ENCODE measurements around the gene GRXCR1. TPM values are rescaled to one million over a fixed set of nuclear protein-coding genes. Genes with fewer than 3 reads are reported as not detected.

Gene GRXCR1
- polyA plus RNA-seq, 1 donor (not counting 4 experiments of a cell fraction or from before 2014, with no cell fraction given) = not detected

DNA sequence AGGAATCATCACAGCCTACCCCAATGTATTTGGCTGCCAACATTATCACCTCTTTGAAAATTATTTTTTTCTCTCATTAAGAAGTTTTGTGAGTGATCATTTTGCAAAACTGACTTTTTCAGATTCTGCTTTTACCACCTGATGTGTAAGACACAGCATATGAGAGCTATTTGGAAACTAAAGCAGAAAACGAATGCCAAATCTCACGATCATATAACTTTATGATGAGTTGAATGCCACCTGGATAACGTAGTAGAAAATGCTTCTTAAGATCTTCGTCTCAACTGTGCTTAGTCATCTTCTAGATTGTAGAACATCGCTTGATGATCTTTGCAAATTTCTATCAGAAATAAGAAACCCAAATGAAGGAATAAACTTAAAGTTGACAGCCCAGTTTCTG, 21.3 kb upstream of the GRXCR1 start:
- Histone ChIP-seq H3K27ac (ENCODE audit: control insufficient read depth, insufficient read depth, low read length) (no peak overlapping the region), H3K4me2 (ENCODE audit: control insufficient read depth, extremely low read depth, insufficient read depth, low read depth, low read length) (no peak overlapping the region), H3K9me1 (ENCODE audit: control insufficient read depth, extremely low read depth, insufficient read depth, low read length) (no peaks in the 10 kb centered on the region), H3K4me1 (ENCODE audit: control insufficient read depth, extremely low read depth, insufficient read depth, low read length) (no peaks in the 10 kb centered on the region), H2AFZ (ENCODE audit: control insufficient read depth, low read length) (no peak overlapping the region), H3K27me3 (ENCODE audit: control insufficient read depth, extremely low read depth, insufficient read depth, low read length) (no peaks in the 10 kb centered on the region), H3K36me3 (ENCODE audit: control insufficient read depth in 2 of 2, extremely low read depth in 1 of 2, insufficient read depth in 2 of 2, low read length in 2 of 2) (no peaks in the 10 kb centered on the region), H4K20me1 (ENCODE audit: control insufficient read depth, extremely low read depth, insufficient read depth, low read length) (no peaks in the 10 kb centered on the region), H3K4me3 (ENCODE audit: control insufficient read depth in 2 of 3, extremely low read depth in 1 of 3, insufficient read depth in 2 of 3, low read depth in 1 of 3, low read length in 3 of 3) (no peak overlapping the region), H3K79me2 (ENCODE audit: control insufficient read depth, insufficient read depth, low read length) (no peaks in the 10 kb centered on the region), H3K9ac (ENCODE audit: control insufficient read depth, extremely low read depth, insufficient read depth, low read length) (no peak overlapping the region), H3K9me3 (ENCODE audit: control insufficient read depth, low read depth, low read length) (no peaks in the 10 kb centered on the region)
- DNase-seq (ENCODE audit: low read depth, low spot score) = no peak
- dilution Hi-C loops (cut with MboI; ENCODE audit: extremely low pct_ligation_motif_present, low sequenced_read_pairs) = no loop called here
- FAIRE-seq = no peak
- TF ChIP-seq, protein P1, sequence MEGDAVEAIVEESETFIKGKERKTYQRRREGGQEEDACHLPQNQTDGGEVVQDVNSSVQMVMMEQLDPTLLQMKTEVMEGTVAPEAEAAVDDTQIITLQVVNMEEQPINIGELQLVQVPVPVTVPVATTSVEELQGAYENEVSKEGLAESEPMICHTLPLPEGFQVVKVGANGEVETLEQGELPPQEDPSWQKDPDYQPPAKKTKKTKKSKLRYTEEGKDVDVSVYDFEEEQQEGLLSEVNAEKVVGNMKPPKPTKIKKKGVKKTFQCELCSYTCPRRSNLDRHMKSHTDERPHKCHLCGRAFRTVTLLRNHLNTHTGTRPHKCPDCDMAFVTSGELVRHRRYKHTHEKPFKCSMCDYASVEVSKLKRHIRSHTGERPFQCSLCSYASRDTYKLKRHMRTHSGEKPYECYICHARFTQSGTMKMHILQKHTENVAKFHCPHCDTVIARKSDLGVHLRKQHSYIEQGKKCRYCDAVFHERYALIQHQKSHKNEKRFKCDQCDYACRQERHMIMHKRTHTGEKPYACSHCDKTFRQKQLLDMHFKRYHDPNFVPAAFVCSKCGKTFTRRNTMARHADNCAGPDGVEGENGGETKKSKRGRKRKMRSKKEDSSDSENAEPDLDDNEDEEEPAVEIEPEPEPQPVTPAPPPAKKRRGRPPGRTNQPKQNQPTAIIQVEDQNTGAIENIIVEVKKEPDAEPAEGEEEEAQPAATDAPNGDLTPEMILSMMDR (optimal IDR thresholded peaks at IDR 0.05 in 1 of 3, IDR thresholded peaks at IDR 0.05 in 1 of 3, conservative IDR thresholded peaks at IDR 0.05 in 1 of 3; ENCODE audit: extremely low read depth in 1 of 3, insufficient read depth in 2 of 3, low read length in 3 of 3) = no peak
- TF ChIP-seq EZH2 (IDR thresholded peaks at IDR 0.05; ENCODE audit: low read length) = no peak

GRCh38 chr4:42871671-42872290, 20.7 kb upstream of the GRXCR1 start:
- Histone ChIP-seq H3K9me3 (ENCODE audit: control insufficient read depth, low read depth, low read length) (no peaks in the 10 kb centered on the region), H4K20me1 (ENCODE audit: control insufficient read depth, extremely low read depth, insufficient read depth, low read length) (no peaks in the 10 kb centered on the region), H3K4me1 (ENCODE audit: control insufficient read depth, extremely low read depth, insufficient read depth, low read length) (no peaks in the 10 kb centered on the region), H3K36me3 (ENCODE audit: control insufficient read depth in 2 of 2, extremely low read depth in 1 of 2, insufficient read depth in 2 of 2, low read length in 2 of 2) (no peaks in the 10 kb centered on the region), H3K27me3 (ENCODE audit: control insufficient read depth, extremely low read depth, insufficient read depth, low read length) (no peaks in the 10 kb centered on the region), H3K4me2 (ENCODE audit: control insufficient read depth, extremely low read depth, insufficient read depth, low read depth, low read length) (no peak overlapping the region), H3K79me2 (ENCODE audit: control insufficient read depth, insufficient read depth, low read length) (no peaks in the 10 kb centered on the region), H3K4me3 (ENCODE audit: control insufficient read depth in 2 of 3, extremely low read depth in 1 of 3, insufficient read depth in 2 of 3, low read depth in 1 of 3, low read length in 3 of 3) (no peak overlapping the region), H3K9ac (ENCODE audit: control insufficient read depth, extremely low read depth, insufficient read depth, low read length) (no peak overlapping the region), H2AFZ (ENCODE audit: control insufficient read depth, low read length) (no peak overlapping the region), H3K27ac (ENCODE audit: control insufficient read depth, insufficient read depth, low read length) (no peak overlapping the region), H3K9me1 (ENCODE audit: control insufficient read depth, extremely low read depth, insufficient read depth, low read length) (no peaks in the 10 kb centered on the region)
- no peak for FAIRE-seq
- no peak for TF ChIP-seq EZH2 (IDR thresholded peaks at IDR 0.05; ENCODE audit: low read length)
- TF ChIP-seq, protein P1 (optimal IDR thresholded peaks at IDR 0.05 in 1 of 3, IDR thresholded peaks at IDR 0.05 in 1 of 3, conservative IDR thresholded peaks at IDR 0.05 in 1 of 3; ENCODE audit: extremely low read depth in 1 of 3, insufficient read depth in 2 of 3, low read length in 3 of 3) = no peak
- DNase-seq (ENCODE audit: low read depth, low spot score) = no peak
- dilution Hi-C loops (cut with MboI; ENCODE audit: extremely low pct_ligation_motif_present, low sequenced_read_pairs) = no loop called here

Data from keratinocyte (primary cell).